Activated T-cell treated with anti-CD3 and anti-CD28 coated beads for 24 hours (primary cell): ENCODE measurements around the gene NCDN.

Experiments used
- DNase-seq: peaks from one replicate; pipeline ENCODE4 v3.0.0-alpha.2; 2020; ENCODE audit warnings: low read depth

NCDN gene, protein sequence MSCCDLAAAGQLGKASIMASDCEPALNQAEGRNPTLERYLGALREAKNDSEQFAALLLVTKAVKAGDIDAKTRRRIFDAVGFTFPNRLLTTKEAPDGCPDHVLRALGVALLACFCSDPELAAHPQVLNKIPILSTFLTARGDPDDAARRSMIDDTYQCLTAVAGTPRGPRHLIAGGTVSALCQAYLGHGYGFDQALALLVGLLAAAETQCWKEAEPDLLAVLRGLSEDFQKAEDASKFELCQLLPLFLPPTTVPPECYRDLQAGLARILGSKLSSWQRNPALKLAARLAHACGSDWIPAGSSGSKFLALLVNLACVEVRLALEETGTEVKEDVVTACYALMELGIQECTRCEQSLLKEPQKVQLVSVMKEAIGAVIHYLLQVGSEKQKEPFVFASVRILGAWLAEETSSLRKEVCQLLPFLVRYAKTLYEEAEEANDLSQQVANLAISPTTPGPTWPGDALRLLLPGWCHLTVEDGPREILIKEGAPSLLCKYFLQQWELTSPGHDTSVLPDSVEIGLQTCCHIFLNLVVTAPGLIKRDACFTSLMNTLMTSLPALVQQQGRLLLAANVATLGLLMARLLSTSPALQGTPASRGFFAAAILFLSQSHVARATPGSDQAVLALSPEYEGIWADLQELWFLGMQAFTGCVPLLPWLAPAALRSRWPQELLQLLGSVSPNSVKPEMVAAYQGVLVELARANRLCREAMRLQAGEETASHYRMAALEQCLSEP

DNA sequence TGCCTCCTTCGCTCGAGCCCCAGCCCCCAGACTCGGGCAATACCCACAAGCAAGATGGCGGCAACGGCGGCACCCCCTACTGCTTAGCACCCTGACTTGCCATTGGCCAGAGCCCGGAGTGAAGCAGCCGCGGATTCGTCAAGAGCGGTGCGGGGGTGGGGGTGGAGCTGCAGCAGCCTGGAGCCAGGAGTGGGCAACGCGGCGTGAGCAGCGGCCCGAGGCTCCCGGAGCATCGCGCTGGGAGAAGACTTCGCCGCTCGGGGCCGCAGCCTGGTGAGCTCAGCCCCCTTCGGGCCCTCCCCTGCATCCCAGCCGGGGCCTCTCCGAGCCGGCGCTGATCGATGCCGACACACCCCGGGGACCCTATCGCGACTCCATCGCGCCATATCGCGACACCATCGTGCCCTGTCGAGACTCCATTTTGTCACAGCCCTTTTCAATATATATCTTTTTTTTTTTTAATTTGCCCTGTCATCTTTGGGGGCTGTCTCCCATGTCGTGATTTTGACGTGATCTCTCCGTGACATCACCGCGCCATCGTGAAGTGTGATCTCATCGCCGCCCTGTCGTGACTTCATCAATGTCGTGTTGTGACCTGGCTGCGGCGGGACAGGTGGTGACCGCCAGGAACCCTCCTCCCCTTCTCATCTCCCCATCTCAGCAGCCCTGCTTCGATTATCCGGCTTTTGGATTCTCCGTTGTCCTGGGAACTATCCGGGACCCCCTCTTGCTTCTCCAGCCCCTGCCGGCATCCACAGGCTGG, at the start of gene NCDN:
TSS of gene NCDN (plus strand) at position 189 of the 763 bp plus-strand sequence. CDS start at position 581, 392 bp downstream.
- DNase-seq = peak; percentile 94

DNA sequence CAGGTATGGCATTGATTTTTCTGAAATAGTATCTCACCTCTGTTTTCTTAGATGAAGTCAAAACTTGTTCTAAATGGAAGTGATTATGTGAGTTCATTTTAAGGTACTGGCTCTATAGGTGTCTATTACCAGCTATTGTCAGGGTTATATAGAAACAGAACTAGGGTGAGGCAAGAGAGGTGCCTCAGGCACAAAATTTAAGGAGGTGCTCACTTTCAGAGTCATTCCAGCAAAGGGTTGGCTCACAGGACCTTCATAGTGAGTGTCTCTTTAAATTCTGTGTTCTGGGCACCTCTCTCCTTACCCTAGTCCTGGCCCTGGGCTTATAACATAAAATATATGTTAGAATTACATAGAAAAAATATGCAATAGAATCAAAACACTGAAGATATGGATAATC, 49.7 kb upstream of the NCDN start:
- no peak for DNase-seq

DNA sequence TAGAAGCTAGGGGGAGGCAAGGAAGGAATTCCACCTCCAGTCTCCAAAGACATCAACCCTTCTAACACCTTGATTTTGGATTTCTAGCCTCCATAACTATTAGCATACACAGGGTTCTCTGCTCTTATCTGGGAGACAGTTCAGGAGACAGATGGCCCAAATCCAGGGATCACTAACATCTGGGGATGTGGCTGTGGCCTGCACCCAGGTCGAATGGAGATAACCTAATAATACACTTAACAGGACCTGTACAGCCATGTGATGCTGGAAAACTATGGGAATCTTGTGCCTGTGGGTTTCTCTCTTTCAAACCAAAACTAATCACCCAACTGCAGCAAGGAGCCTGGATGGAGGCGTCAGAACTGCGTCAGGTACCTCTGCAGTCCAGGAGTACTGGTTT, 48.0 kb upstream of the NCDN start:
- no peak for DNase-seq

DNA sequence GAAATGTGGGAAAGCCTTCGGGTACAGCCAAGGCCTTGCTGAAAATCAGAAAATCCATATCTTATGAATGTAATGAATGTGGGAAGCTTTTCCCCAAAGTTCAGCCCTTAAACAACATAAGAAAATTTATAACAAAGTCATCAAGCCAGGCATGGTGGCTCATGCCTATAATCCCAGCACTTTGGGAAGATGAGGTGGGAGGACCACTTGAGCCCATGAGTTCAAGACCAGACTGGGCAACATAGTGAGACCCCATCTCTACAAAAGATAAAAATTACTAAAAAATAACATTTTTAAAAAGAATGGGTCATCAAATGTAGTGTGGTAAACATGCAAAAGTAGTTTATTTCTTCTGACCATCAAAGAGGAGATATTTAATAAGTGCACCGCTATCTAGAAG, 46.3 kb upstream of the NCDN start:
- no peak for DNase-seq

DNA sequence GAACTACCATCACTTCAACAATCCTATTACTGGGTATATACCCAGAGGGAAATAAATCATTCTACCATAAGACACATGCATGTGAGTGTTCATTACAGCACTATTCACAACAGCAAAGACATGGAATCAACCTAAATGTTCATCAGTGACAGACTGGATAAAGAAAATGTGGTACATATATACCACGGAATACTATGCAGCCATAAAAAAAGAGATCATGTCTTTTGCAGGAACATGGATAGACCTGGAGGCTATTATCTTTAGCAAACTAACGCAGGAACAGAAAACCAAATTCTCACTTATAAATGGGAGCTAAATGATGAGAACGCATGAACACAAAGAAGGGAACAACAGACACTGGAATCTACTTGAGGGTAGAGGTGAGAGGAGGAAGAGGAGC, 39.4 kb upstream of the NCDN start:
- no peak for DNase-seq

DNA sequence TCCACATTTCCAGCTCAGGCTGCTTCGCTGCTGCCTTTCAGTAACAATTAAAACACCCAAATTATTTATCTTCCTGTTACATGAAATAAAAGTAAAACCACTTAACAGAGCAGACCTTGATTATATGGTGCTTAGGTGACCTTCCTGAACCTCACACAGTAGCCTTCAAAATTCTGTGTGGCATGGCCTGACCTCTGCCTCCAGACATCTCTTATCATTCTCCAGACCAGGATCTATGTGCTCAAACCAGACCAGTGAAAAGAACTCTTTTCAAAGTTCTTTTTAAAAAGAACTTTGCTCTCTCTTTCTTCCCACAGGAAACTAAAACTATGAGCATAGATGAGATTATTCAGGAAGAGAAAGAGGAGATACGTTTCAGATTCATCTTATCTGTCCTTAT, 38.2 kb upstream of the NCDN start:
- DNase-seq = no peak

DNA sequence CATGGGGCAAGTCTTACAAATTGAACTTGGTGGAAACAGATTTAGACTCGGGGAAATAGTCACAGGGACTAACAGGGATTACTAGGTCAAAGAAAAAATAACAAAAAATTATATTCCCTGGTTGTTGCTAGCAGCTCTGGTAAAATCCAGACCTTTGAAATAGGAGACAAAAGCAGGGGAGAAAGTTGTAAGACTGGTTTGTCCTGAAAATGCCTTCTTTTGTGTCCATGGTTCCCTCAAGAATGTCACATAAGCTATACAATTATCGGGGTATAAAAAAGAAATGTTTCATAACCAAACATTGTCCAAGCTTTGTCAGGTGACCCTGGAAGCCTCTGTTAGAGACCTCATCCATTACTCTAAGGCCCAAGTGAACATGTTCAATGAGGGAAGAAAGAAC, 33.5 kb upstream of the NCDN start:
- no peak for DNase-seq

DNA sequence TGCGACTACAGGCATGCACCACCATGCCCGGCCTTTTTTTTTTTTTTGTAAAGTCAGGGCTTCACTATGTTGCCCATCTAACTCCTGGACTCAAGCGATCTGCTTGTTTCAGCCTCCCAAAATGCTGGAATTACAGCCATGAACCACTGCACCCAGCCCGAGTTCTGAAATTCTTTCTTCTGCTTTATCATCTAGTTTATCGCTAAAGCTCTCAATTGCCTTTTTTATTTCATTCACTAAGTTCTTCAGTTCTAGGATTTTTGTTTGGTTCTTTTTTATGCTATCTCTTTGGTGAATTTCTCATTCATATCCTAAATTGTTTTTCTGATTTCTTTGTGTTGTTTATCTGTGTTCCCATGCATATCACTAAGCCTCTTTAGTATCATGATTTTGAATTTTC, 27.4 kb upstream of the NCDN start:
- no peak for DNase-seq

DNA sequence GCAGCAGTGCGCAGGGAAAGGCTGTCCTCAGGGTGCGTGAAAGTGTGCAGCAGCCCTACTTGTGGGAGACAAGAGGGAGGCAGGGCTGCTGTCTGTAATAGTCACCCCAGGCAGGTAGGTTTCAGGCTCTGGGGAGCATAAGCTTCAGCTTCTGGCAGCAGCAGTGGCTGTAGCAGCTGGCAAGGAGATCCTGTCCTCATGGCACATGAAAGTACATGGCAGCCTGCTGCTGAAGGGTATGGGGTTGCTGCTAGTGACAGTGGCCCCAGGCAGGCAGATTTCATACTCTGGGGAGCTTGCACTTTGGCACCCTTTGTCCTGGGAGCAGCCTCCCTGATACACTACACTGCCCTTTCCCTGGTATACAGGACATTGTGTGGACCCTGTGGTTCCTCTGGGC, 26.7 kb upstream of the NCDN start:
- DNase-seq = no peak

DNA sequence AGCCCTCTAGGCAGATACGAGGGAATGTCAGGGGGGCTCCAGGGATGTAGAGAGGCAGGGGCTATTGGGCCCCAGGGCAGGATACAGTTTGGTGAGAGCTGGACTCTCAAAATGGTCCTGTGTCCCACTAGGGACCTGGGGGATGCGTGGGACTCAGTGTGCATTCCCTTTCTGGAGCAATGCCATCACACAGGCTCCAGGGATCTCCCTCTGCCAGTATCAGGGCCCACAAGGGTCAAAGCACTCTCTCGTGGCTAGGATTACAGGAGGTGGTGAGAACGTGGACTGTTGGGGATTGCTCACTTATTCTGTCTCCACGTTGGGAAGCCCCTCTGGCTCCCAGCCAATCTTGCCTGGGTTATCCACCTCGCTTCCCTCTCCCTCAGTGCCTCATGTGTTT, 26.2 kb upstream of the NCDN start:
- no peak for DNase-seq

DNA sequence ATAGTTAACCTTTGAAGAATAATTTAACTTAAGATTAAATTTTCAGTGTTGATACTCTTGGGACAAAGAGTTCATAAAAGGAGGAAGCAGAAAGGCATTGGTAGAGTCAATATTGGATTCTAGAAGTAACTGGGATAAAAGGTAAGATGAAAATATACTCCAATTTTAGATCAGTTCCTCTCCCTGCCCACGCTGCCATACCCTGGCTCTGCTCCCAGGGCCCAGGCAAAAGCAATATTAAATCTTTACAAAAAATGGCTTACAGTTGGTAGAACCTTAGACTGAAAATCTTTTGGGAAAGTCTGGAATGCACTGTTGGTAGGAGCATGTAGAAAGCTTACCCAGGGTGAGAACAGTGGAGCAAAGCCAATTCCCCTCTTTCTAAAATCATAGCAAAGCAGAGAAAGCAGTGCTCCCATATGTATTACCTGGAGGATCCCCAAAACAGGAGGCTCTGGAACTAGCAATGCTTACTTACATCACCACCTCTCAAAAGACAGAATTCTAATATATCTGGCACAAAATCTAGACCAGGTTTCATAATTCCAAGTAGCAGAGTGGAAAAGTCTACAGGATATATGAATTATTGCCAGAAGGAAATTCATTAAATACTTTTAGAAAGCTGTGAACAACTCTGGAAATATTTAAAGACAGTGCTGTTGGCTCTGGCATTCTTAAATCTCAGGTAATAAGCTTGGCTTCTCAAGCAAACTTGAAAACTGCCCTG, 24.9 kb upstream of the NCDN start:
- DNase-seq = no peak

DNA sequence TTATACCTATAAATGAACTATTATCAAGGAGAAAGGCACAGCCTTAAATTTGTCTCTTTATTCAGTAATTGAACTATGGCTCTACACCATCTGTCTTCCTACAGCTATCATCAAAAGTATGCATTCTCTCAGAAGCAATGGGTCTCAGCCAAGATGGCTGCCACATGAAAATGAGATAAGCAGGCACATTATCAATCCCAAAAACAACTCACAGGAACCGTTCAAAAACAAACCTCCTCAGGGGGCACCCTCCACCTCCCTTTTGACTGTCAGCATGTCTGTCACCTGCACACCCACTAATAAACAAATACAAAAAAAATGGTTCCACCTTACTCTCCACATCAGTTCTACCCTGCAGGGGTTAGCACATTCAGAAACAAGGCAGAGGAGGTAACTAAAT, 24.0 kb upstream of the NCDN start:
- DNase-seq = no peak

DNA sequence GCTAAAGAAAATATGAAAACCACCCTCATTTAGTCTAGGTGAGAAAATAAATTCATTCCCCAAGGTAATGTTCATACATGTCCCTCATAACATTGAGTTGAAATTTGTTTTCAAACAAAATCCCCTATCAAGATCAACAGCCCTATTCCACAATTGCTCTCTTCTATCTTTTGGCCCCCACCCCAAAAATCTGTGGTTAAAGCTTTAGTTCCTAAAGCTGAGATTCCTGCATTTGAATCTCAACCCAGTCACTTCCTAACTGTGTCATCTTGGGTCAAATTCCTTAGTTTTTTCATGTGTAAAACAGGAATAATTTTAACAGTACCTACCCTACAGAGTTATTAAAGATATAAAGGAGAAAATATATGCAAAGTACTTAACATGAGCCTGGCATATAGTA, 22.4 kb upstream of the NCDN start:
- DNase-seq = no peak

DNA sequence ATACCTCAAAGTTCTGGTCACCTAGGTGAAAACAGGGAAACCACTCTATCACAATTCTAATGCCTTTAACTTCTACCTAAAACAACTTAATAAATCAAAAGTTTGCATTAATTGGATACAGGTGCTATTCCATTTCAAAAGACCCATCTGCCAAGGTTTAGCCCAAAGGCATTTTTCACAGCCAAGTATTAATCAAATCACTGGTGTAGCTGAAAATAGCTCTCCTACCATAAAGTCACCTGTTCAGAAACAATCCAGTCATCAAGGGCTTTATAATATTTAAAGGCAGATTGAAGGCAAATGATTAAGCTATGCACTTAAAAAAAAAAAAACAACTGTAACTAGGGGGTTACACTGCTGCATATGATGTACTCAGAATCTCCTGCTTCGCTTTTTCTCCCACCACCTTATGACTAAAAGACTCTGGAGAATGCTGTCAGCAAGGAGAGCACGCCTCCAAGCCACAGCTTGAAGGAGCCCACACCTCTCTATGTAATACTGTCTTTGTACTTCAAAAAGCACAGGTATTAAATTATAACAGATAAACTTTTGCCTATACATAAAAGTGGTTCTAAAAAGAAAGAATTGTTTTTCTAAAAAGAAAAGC, 20.9 kb upstream of the NCDN start:
- no peak for DNase-seq

DNA sequence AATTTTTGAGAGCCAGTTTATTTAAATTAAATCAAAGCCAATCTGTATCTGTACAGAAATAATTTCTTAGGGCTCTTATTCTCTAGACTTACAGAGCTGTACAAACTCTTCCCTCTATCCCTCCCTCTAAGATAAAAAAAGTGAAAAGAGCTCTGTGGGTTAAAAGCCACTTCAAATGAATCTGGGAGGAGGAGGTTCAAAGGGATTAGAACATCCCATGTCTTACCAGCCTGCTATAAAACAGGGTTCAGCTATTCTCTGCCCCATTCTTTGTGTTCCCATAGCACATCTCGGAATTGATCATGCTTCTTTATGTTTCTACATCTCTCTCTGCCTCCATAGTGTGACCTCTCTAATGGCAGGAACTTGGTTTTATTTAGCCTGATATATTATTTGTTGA, 19.8 kb upstream of the NCDN start:
- no peak for DNase-seq

DNA sequence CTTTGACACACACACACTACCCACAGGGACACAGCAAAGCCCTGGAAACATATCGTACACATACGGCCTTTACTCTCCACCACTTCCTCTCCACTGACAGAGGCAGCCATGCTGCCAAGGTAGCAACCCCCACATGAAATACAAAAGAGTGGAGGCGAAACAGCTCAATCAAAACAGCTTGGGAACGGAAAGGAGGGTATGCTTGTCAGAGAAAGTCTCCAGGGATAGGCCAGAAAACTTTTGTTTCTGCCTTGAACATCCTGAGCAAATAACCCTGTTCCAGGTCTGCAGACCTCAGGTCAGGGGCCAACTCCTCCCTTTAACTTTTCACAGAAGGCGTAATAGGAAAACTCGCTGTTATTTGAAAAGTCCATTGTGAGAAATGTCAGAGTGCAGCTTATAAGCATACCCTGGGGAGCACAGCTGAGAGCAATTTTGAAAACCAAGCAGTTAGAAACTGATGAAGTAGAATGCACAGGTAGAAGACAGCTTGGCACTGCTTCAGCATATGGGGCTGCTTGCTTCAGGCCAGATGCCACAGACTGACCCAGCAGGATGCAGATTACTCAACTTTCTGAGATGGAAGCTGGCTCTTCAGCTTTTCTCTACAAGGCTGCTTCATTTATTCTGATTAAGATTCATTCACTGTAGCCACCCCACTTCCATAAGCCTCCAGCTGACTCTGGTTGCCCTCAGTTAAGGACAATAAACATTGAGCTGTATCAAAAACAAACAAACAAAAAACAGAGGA, 18.4 kb upstream of the NCDN start:
- DNase-seq = no peak

DNA sequence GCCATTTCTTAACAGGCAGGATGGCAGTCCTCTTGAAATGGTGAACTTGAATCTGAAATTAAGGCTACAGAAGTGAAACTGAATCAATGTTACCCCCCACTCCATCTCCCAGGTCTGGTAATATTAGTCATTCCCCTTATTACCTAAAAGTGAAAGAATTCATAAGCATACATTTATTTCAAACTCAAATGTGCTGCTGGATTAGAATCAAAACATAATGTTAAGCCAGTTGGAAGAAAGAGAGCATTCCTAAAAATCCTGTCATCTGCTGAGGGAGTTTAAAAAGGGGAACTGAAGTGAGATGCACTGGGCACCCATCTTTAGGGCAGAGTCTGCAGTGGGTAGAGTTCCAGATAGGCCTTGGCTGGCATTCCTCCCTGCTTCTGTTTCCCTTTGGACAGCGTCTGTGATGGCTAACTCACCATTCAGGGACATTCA, 17.8 kb upstream of the NCDN start:
- no peak for DNase-seq

DNA sequence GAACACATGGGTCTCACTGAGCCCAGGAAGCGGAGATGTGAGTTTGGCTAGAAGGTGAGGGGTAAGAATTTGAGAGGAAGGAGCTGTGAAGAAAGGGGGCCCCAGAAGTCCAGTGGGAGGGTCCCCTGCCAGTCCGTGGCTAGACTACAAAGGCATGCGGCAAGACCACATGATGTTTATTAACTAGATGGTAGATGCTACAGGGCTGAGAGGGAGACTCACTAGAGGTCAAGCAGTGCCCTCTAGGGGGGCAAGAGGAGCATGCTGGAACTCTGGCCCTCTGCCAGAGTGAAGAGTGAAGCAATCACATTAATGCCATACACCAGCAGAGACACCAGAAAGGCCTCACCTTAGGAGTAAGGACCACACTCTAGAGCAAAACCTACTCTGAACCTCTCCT, 12.6 kb upstream of the NCDN start:
- no peak for DNase-seq

DNA sequence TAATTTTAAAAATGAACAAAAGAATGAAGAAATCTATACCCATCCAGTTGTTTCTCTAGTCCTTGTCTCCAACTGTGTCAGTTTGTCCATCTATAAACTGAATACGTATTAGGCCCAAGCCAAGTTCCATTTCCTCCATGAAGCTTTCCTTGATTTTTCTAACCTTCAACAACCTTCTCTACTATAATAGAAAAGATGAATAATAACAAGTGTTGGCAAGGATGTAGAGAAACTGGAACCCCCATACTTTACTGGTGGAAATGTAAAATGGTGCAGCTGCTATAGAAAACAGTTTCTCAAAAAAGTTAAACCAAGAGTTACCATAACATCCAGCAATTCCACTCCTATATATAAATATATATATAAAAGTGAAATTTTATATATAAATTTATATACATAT, 11.0 kb upstream of the NCDN start:
- DNase-seq = no peak

DNA sequence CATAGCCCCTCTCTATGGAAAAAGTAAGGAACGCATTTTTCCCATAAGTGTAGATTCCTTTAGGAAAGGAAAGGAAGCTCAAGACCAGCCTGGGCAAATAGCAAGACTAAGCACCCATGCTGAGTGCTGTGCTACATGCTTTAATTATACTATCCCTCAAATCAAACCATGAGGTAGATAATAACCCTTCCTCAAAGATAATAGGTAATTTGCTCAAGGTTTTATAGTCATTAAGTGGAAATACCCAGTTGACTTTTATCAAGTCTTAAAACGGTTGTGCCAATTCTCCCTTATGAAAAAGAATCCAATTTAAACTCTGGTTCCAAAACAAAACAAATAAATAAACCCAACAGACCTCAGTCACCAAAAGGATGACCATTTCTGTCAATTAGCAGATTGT, 3.7 kb upstream of the NCDN start:
- no peak for DNase-seq
